ENCODE data around the gene BOLA3.

The BOLA3 gene

GRCh38 chr2:74100254-74101216 lies 47.2 kb downstream of the BOLA3 start:
- no peak for TF ChIP-seq CTCF (IDR thresholded peaks at IDR 0.05; ENCODE audit: low read depth, low read length)

GRCh38 chr2:74099835-74100234 lies 47.9 kb downstream of the BOLA3 start:
- no peak overlapping the region for H3K4me3 ChIP-seq (ENCODE audit: low read depth, low read length)
- TF ChIP-seq CTCF (IDR thresholded peaks at IDR 0.05; ENCODE audit: low read depth, low read length), result no peak

More at GRCh38 chr2:74100254-74101216, 47.2 kb downstream of the BOLA3 start:
- no peak overlapping the region for H3K4me3 ChIP-seq (ENCODE audit: low read depth, low read length)

- no peak overlapping the region for H3K4me3 ChIP-seq (ENCODE audit: low read depth, low read length)
- no peak for TF ChIP-seq CTCF (IDR thresholded peaks at IDR 0.05; ENCODE audit: low read depth, low read length)
Observed at GRCh38 chr2:74099271-74099670, 48.4 kb downstream of the BOLA3 start.

GRCh38 chr2:74097574-74097973 lies 50.1 kb downstream of the BOLA3 start:
- TF ChIP-seq CTCF (IDR thresholded peaks at IDR 0.05; ENCODE audit: low read depth, low read length), result no peak
- no peak overlapping the region for H3K4me3 ChIP-seq (ENCODE audit: low read depth, low read length)

- TF ChIP-seq CTCF (IDR thresholded peaks at IDR 0.05; ENCODE audit: low read depth, low read length), result no peak
- H3K4me3 ChIP-seq (ENCODE audit: low read depth, low read length), result no peak overlapping the region
Observed at GRCh38 chr2:74096052-74096451, 51.7 kb downstream of the BOLA3 start.

GRCh38 chr2:74095632-74096031 lies 52.1 kb downstream of the BOLA3 start:
- TF ChIP-seq CTCF (IDR thresholded peaks at IDR 0.05; ENCODE audit: low read depth, low read length), result no peak
- no peak overlapping the region for H3K4me3 ChIP-seq (ENCODE audit: low read depth, low read length)

GRCh38 chr2:74094291-74094690 lies 53.4 kb downstream of the BOLA3 start:
- no peak overlapping the region for H3K4me3 ChIP-seq (ENCODE audit: low read depth, low read length)
- TF ChIP-seq CTCF (IDR thresholded peaks at IDR 0.05; ENCODE audit: low read depth, low read length), result no peak
